ENCODE results near the gene FBXO3.

- TF ChIP-seq CTCF (IDR thresholded peaks at IDR 0.05), result no peak
- no peak for TF ChIP-seq POLR2A (IDR thresholded peaks at IDR 0.05)
These were observed 77.9 kb downstream of the FBXO3 start for GRCh38 chr11:33696411-33696810.

All from Peyer's patch (tissue), 4 donors.